WTC11 (cell line): ENCODE data around the gene RFWD3. TPM values are rescaled to one million over a fixed set of nuclear protein-coding genes. Genes with fewer than 3 reads are reported as not detected.

ENCODE experiments used
- ATAC-seq: fragments of 200-7000 bp; cut with Tn5 transposase; 2 replicates; pipeline ENCODE4 v1.10.0; 2021; ENCODE audit warnings: mild to moderate bottlenecking, moderate library complexity
- Bru-seq: library from RNA; stranded (reverse); fragments of 400-500 nt; gene quantifications from one replicate; lab custom pipeline; 2021; lab: Mats Ljungman, UMichigan
- CTCF ChIA-PET: fragments of 300-600 bp; sonication (Branson Sonifier 250); formaldehyde crosslinking; loops from one replicate; lab custom pipeline; 2021; ENCODE audit warnings: antibody characterized with exemption; lab: Charles Lee
- POLR2A ChIA-PET: fragments of 350-600 bp; sonication (Branson Sonifier 250); formaldehyde crosslinking; loops from one replicate; lab custom pipeline; 2021; ENCODE audit warnings: antibody characterized with exemption; lab: Charles Lee
- DNase-seq: peaks from one replicate; pipeline ENCODE4 v3.0.0; 2021; ENCODE audit warnings: low spot score
- H3K27ac Mint-ChIP-seq: 2 replicates; pipeline ENCODE4 v1.8.0; 2021; ENCODE audit warnings: mixed read lengths
- H3K27me3 Mint-ChIP-seq: 2 replicates; pipeline ENCODE4 v1.8.0; 2021; ENCODE audit warnings: low read depth, mild to moderate bottlenecking, moderate library complexity, mixed read lengths
- H3K36me3 Mint-ChIP-seq: 2 replicates; pipeline ENCODE4 v1.8.0; 2021; ENCODE audit warnings: mixed read lengths
- H3K4me1 Mint-ChIP-seq: 2 replicates; pipeline ENCODE4 v1.8.0; 2022; ENCODE audit warnings: mixed read lengths
- H3K4me3 Mint-ChIP-seq: 2 replicates; pipeline ENCODE4 v1.8.0; 2021; ENCODE audit warnings: mild to moderate bottlenecking, moderate library complexity, mixed read lengths
- H3K9me3 Mint-ChIP-seq: 2 replicates; pipeline ENCODE4 v1.8.0; 2021; ENCODE audit warnings: mixed read lengths
- ATF1 ChIP-seq: sonication (generic); formaldehyde crosslinking; IDR thresholded peaks from 2 replicates; pipeline ENCODE4 v1.8.1; 2023; ENCODE audit warnings: mild to moderate bottlenecking, moderate library complexity, missing genetic modification reagents
- ATF3 ChIP-seq: sonication (generic); formaldehyde crosslinking; conservative IDR thresholded peaks from 2 replicates; pipeline ENCODE4 v1.8.1; 2022; ENCODE audit warnings: mild to moderate bottlenecking, missing genetic modification reagents
- GABPB1 ChIP-seq: sonication (generic); formaldehyde crosslinking; IDR thresholded peaks from 2 replicates; pipeline ENCODE4 v1.8.1; 2023; ENCODE audit warnings: mild to moderate bottlenecking, missing genetic modification reagents
- GTF2I ChIP-seq: fragments of 250-450 bp; sonication (Bioruptor Pico); conservative IDR thresholded peaks from 2 replicates; pipeline ENCODE4 v1.4.0; 2021; ENCODE audit warnings: mild to moderate bottlenecking
- JAZF1 ChIP-seq: fragments of 250-450 bp; sonication (Bioruptor Pico); IDR thresholded peaks from 2 replicates; pipeline ENCODE4 v1.9.0; 2021; ENCODE audit warnings: moderate library complexity, mild to moderate bottlenecking, inconsistent platforms
- KAT7 ChIP-seq: sonication (generic); formaldehyde crosslinking; IDR thresholded peaks from 2 replicates; pipeline ENCODE4 v1.8.1; 2023; ENCODE audit warnings: missing genetic modification reagents, mild to moderate bottlenecking, borderline replicate concordance
- MYBL2 ChIP-seq: sonication (generic); formaldehyde crosslinking; IDR thresholded peaks from 2 replicates; pipeline ENCODE4 v1.8.1; 2023; ENCODE audit warnings: mild to moderate bottlenecking, moderate library complexity, missing genetic modification reagents
- PREB ChIP-seq: sonication (generic); formaldehyde crosslinking; IDR thresholded peaks from 2 replicates; pipeline ENCODE4 v1.8.1; 2022; ENCODE audit warnings: mild to moderate bottlenecking, missing genetic modification reagents, moderate library complexity, borderline replicate concordance
- RELA ChIP-seq: sonication (generic); formaldehyde crosslinking; IDR thresholded peaks from 2 replicates; pipeline ENCODE4 v1.8.1; 2022; ENCODE audit warnings: missing genetic modification reagents, mild to moderate bottlenecking, borderline replicate concordance
- SMAD4 ChIP-seq: sonication (generic); formaldehyde crosslinking; IDR thresholded peaks from 2 replicates; pipeline ENCODE4 v1.8.0; 2022; ENCODE audit warnings: mild to moderate bottlenecking, missing genetic modification reagents
- STAT6 ChIP-seq: sonication (generic); formaldehyde crosslinking; conservative IDR thresholded peaks from 2 replicates; pipeline ENCODE4 v1.8.1; 2023; ENCODE audit warnings: mild to moderate bottlenecking, low read depth, missing genetic modification reagents, moderate library complexity
- TEAD4 ChIP-seq: sonication (generic); formaldehyde crosslinking; IDR thresholded peaks from 2 replicates; pipeline ENCODE4 v1.8.0; 2022; ENCODE audit warnings: mild to moderate bottlenecking, missing genetic modification reagents
- USF1 ChIP-seq: sonication (generic); formaldehyde crosslinking; IDR thresholded peaks from 2 replicates; pipeline ENCODE4 v1.8.0; 2022; ENCODE audit warnings: mild to moderate bottlenecking, missing genetic modification reagents
- ZNF121 ChIP-seq: sonication (generic); formaldehyde crosslinking; IDR thresholded peaks from 2 replicates; pipeline ENCODE4 v1.8.0; 2023; ENCODE audit warnings: missing genetic modification reagents
- ZNF317 ChIP-seq: sonication (generic); formaldehyde crosslinking; IDR thresholded peaks from 2 replicates; pipeline ENCODE4 v1.8.1; 2023; ENCODE audit warnings: low read depth, mild to moderate bottlenecking, moderate library complexity, missing genetic modification reagents, borderline replicate concordance
- long read RNA-seq, 3 experiments: library from RNA in 1 of 3; library from capped mRNA in 1 of 3; library from polyadenylated mRNA in 1 of 3; unstranded in 2 of 3; stranded (forward) in 1 of 3; transcript quantifications; one replicate each; pipeline ENCODE4 v2.0.0, GENCODE V29; 2021
- total RNA-seq: library from RNA; stranded (reverse); gene quantifications from 3 replicates; pipeline ENCODE4 v1.2.3, GENCODE V29; 2021
- TF ChIP-seq, protein P1 (sequence below): fragments of 250-450 bp; sonication (Bioruptor Pico); IDR thresholded peaks from 2 replicates; pipeline ENCODE4 v1.8.0; 2021; ENCODE audit warnings: mild to moderate bottlenecking
- TF ChIP-seq, protein P2 (sequence below): sonication (generic); formaldehyde crosslinking; IDR thresholded peaks from 2 replicates; pipeline ENCODE4 v1.8.0; 2022; ENCODE audit warnings: mild to moderate bottlenecking, missing genetic modification reagents
- TF ChIP-seq, protein P3 (sequence below): fragments of 250-450 bp; sonication (Bioruptor Pico); IDR thresholded peaks from 2 replicates; pipeline ENCODE4 v1.9.0; 2021; ENCODE audit warnings: moderate library complexity, mild to moderate bottlenecking, inconsistent platforms, borderline replicate concordance
- TF ChIP-seq, protein P4 (sequence below): sonication (generic); formaldehyde crosslinking; IDR thresholded peaks from 2 replicates; pipeline ENCODE4 v1.8.0; 2023; ENCODE audit warnings: missing genetic modification reagents, mild to moderate bottlenecking, borderline replicate concordance

Gene RFWD3, protein sequence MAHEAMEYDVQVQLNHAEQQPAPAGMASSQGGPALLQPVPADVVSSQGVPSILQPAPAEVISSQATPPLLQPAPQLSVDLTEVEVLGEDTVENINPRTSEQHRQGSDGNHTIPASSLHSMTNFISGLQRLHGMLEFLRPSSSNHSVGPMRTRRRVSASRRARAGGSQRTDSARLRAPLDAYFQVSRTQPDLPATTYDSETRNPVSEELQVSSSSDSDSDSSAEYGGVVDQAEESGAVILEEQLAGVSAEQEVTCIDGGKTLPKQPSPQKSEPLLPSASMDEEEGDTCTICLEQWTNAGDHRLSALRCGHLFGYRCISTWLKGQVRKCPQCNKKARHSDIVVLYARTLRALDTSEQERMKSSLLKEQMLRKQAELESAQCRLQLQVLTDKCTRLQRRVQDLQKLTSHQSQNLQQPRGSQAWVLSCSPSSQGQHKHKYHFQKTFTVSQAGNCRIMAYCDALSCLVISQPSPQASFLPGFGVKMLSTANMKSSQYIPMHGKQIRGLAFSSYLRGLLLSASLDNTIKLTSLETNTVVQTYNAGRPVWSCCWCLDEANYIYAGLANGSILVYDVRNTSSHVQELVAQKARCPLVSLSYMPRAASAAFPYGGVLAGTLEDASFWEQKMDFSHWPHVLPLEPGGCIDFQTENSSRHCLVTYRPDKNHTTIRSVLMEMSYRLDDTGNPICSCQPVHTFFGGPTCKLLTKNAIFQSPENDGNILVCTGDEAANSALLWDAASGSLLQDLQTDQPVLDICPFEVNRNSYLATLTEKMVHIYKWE
- total RNA-seq (78.8 to 109 TPM (median 86.2 TPM) in 3 replicates), Bru-seq, nascent RNA (percentile 92 among the genes with signal in this experiment)
- long read RNA-seq, experiment 1, full-length matches to known transcripts = 344 of 511 reads
- long read RNA-seq, experiment 1, partial matches to known transcripts = 86 of 511 reads
- long read RNA-seq, experiment 1, other reads (novel, unspliced or antisense) = 81 of 511 reads
- long read RNA-seq, experiment 2, full-length matches to known transcripts = 15 of 63 reads
- long read RNA-seq, experiment 2, partial matches to known transcripts = 12 of 63 reads
- long read RNA-seq, experiment 2, other reads (novel, unspliced or antisense) = 36 of 63 reads
- long read RNA-seq, experiment 3, partial matches to known transcripts = 2 of 6 reads
- long read RNA-seq, experiment 3, other reads (novel, unspliced or antisense) = 2 of 6 reads

GRCh38 chr16:74666425-74667254, at the start of gene RFWD3:
RFWD3 (minus strand) TSS chr16:74666877; CDS start chr16:74661449, 5,428 bp downstream.
- H3K9me3 Mint-ChIP-seq = peaks cover 5% of the 10 kb centered on the region
- peaks cover 17% of the 10 kb centered on the region for H3K4me1 Mint-ChIP-seq
- CTCF ChIA-PET = interaction anchor here (0.6 to 2.7 kb wide), 15 partner anchors 12 to 360 kb away, joined by 3 to 35 read pairs (median 6); partner anchors contain the start of genes FA2H and MLKL
- peak; percentile 99 for ATAC-seq
- H3K4me3 Mint-ChIP-seq = peak within 1 kb of the TSS; percentile 85
- POLR2A ChIA-PET = interaction anchor here (0.5 to 2.1 kb wide), 14 partner anchors 11 to 776 kb away, joined by 3 to 8 read pairs (median 4); partner anchors contain the start of genes GLG1 and MLKL
- DNase-seq = peak; percentile 96
- peak within 1 kb of the TSS; percentile 93 for H3K27ac Mint-ChIP-seq
- peaks cover 4% of the 10 kb centered on the region for H3K27me3 Mint-ChIP-seq
- peaks cover 37% of the 10 kb centered on the region for H3K36me3 Mint-ChIP-seq
- TF ChIP-seq, protein P1, sequence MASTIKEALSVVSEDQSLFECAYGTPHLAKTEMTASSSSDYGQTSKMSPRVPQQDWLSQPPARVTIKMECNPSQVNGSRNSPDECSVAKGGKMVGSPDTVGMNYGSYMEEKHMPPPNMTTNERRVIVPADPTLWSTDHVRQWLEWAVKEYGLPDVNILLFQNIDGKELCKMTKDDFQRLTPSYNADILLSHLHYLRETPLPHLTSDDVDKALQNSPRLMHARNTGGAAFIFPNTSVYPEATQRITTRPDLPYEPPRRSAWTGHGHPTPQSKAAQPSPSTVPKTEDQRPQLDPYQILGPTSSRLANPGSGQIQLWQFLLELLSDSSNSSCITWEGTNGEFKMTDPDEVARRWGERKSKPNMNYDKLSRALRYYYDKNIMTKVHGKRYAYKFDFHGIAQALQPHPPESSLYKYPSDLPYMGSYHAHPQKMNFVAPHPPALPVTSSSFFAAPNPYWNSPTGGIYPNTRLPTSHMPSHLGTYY = no peak
- TF ChIP-seq STAT6 (CRISPR knock-in tag) (no peak), RELA (0 out of 2 replicates have a peak, but pooled peaks have one; percentile 14), ATF3 (CRISPR knock-in tag) (no peak), GABPB1 (CRISPR knock-in tag) (peak; percentile 36; the same call in 1 of the 2 replicates), ZNF317 (CRISPR knock-in tag) (no peak), KAT7 (CRISPR knock-in tag) (0 out of 2 replicates have a peak, but pooled peaks have one; percentile 34), MYBL2 (CRISPR knock-in tag) (peak; percentile 79; the same call in 1 of the 2 replicates), SMAD4 (CRISPR knock-in tag) (no peak), GTF2I (CRISPR knock-in tag) (no peak), PREB (no peak), ZNF121 (no peak), JAZF1 (no peak), ATF1 (no peak), USF1 (CRISPR knock-in tag) (0 out of 2 replicates have a peak, but pooled peaks have one; percentile 15), TEAD4 (peak; percentile 77)
- TF ChIP-seq, protein P2, sequence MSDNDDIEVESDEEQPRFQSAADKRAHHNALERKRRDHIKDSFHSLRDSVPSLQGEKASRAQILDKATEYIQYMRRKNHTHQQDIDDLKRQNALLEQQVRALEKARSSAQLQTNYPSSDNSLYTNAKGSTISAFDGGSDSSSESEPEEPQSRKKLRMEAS (CRISPR knock-in tag) = peak; percentile 77
- TF ChIP-seq, protein P3, sequence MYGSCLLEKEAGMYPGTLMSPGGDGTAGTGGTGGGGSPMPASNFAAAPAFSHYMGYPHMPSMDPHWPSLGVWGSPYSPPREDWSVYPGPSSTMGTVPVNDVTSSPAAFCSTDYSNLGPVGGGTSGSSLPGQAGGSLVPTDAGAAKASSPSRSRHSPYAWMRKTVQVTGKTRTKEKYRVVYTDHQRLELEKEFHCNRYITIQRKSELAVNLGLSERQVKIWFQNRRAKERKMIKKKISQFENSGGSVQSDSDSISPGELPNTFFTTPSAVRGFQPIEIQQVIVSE (CRISPR knock-in tag) = no peak
- TF ChIP-seq, protein P4, sequence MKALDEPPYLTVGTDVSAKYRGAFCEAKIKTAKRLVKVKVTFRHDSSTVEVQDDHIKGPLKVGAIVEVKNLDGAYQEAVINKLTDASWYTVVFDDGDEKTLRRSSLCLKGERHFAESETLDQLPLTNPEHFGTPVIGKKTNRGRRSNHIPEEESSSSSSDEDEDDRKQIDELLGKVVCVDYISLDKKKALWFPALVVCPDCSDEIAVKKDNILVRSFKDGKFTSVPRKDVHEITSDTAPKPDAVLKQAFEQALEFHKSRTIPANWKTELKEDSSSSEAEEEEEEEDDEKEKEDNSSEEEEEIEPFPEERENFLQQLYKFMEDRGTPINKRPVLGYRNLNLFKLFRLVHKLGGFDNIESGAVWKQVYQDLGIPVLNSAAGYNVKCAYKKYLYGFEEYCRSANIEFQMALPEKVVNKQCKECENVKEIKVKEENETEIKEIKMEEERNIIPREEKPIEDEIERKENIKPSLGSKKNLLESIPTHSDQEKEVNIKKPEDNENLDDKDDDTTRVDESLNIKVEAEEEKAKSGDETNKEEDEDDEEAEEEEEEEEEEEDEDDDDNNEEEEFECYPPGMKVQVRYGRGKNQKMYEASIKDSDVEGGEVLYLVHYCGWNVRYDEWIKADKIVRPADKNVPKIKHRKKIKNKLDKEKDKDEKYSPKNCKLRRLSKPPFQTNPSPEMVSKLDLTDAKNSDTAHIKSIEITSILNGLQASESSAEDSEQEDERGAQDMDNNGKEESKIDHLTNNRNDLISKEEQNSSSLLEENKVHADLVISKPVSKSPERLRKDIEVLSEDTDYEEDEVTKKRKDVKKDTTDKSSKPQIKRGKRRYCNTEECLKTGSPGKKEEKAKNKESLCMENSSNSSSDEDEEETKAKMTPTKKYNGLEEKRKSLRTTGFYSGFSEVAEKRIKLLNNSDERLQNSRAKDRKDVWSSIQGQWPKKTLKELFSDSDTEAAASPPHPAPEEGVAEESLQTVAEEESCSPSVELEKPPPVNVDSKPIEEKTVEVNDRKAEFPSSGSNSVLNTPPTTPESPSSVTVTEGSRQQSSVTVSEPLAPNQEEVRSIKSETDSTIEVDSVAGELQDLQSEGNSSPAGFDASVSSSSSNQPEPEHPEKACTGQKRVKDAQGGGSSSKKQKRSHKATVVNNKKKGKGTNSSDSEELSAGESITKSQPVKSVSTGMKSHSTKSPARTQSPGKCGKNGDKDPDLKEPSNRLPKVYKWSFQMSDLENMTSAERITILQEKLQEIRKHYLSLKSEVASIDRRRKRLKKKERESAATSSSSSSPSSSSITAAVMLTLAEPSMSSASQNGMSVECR (CRISPR knock-in tag) = peak; percentile 90
